8988T (cell line): ENCODE measurements around the gene ASCL5.

ENCODE experiments used
- DNase-seq: peaks from one replicate; pipeline ENCODE4 v3.0.0; 2011

Gene ASCL5

GRCh38 chr1:201153474-201154388 is 26.7 kb upstream of the ASCL5 start:
- peak; percentile 27 for DNase-seq

- DNase-seq: peak; percentile 68
Observed at GRCh38 chr1:201149400-201149799, 22.4 kb upstream of the ASCL5 start.

DNA sequence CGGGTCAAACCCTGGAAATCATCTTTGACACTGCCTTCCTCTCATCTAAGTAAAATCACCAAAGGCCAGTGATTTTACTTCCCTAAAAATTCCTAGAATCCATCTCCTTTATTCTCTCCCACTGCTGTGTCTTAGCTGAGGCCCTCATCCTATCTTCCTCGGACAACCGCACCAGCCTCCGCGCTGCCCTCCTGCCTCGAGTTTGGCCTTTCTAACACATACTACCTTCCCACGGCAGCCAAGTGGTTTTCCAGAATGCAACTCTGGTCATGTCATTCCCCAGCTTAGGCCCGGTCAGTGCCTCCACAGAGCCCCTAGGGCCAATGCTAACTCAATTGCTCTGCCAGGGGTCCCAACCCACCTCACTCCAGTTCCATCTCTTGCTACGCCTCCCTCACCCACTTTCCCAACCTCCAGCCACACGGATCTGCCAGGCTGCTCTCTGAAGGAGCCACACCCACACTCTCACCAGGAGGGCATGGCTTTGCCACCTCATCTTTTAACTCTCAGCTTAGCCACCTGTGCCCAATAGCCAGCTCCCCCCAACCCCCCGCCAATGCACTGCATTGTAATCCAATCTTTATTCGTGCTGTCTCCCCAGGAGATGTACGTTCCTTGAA is 20.5 kb upstream of the ASCL5 start:
- DNase-seq: no peak

- no peak for DNase-seq
Observed at GRCh38 chr1:201146626-201147390, 19.8 kb upstream of the ASCL5 start.

GRCh38 chr1:201145816-201146215 is 18.8 kb upstream of the ASCL5 start:
- DNase-seq: no peak

- DNase-seq: no peak
Observed at GRCh38 chr1:201145132-201145531, 18.1 kb upstream of the ASCL5 start.

GRCh38 chr1:201144701-201145100 is 17.7 kb upstream of the ASCL5 start:
- no peak for DNase-seq

- DNase-seq: no peak
Observed at GRCh38 chr1:201143726-201144635, 17.0 kb upstream of the ASCL5 start.

- DNase-seq: no peak
Observed at GRCh38 chr1:201142849-201143725, 16.1 kb upstream of the ASCL5 start.

DNA sequence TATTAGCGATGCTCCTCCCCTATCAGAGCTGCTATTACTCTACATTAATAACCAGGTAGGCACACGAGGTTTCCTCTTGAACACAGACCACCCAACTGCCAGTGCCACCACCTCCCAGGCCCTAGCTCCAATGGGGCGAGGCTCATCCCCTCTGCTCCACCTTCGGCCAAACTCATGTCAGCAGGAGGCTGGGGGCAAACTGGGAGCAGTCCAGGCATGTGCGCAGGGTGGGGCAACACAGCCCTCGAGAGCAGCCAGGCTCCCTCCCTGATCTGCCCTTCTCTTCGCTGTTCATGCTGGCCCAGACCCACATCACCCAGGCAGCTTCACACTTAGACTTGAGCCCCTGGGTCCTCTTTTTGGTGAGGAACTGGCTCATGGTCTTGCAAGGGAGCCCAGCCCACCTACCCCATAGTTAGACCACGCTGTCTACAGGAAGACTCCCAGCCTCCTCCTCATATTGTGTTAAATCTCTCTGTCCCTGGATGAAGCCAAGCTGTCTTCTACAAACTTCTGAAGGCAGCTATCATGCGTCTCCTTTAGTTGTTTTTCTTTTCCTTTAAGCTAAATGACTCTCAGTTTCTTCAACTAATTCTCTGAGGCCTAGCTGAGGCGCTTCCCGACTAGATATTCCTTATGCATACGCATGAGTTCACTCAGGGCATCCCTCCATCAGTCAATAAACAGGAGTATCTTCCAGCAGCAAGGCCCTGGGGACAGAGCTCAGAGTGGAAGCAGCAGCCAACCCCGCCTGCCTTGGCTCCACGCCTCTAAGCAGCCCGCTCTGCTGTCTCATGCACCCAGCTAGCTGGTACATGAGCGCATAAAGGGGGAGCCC is 15.2 kb upstream of the ASCL5 start:
- no peak for DNase-seq

- no peak for DNase-seq
Observed at GRCh38 chr1:201141418-201141817, 14.4 kb upstream of the ASCL5 start.

DNA sequence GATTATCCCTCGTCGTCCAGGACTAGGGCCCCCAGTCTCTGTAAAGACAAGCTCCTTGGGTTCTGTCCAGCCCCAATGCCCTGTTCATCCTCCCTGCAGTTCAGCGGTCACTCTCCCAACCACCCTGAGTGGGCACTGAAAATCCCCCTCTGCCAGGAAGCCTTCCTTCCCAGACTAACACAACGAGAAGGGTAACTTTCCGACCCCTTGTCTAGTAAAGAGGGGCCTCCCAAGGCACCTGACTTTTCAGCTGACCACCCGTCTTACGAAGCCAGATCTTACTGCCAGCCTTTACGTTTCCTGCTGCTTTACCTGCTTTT is 13.9 kb upstream of the ASCL5 start:
- DNase-seq: no peak

GRCh38 chr1:201140235-201140940 is 13.4 kb upstream of the ASCL5 start:
- DNase-seq: no peak

DNA sequence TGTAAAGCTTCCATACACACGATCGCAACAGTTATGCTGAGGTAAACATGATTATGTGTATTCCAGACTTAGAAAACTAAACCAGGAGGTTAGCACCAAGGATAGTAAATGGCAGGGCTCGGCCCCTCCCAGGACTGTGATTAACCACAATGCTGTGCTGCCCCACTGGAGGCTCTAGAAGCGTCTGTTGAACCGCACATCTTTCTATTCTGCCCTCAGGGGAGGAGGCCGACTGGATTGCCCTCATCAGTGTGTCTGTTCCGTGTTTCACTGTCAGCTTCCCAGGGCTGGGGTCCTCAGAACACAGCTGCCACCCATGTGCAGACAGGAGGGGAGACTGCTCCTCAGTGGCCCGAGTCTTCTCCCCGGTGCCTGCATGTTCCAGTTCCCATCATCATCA is 12.8 kb upstream of the ASCL5 start:
- DNase-seq: no peak

- DNase-seq: no peak
Observed at GRCh38 chr1:201139306-201139705, 12.3 kb upstream of the ASCL5 start.

DNA sequence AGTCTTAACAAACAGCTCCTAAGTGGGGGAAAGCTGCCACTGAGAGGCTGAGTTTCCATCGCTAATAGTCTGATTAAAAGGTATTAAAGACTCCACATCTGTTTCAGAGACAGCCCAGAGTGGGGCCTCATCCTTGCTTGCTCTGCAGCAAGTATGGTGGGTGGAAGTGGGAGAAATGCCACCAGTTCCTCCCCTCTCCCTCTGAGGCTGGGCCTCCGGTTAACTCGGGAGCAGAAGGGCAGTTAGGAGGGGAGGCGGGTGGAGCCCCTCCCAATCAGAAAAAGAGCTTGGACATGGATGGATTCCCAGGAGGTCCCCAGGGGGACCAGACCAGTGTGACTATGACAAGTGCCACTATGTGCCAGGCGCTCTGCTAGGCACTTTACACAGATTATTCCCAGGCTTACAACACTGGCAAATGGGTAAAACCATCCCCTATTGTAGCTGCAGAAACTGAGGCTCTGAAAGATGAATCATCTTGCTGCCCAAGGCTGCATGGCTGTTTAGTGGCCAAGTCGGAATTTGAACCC is 11.4 kb upstream of the ASCL5 start:
- no peak for DNase-seq

- no peak for DNase-seq
Observed at GRCh38 chr1:201137579-201138310, 10.8 kb upstream of the ASCL5 start.

DNA sequence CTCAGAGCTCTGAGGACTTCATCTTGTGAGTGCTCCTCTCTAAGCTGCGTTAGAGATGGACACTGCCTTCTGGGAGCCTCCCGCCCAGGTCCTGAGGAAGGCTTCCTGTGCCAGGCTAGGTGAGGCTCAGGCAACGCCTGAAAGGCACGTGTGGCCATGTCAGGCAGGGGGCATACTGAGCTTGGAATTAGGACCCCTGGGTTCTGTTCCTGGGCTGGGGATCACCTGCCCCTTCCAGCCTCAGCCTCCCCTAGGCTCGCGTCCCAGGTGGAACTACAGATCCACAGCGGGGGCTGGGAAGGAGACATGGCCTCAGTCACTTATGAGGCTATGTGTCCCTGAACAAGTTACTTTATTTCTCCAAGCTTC is 10.0 kb upstream of the ASCL5 start:
- DNase-seq: no peak

- no peak for DNase-seq
Observed at GRCh38 chr1:201136355-201137023, 9.5 kb upstream of the ASCL5 start.
